Measurements from ENCODE around the gene APH1B. TPM values are rescaled to one million over a fixed set of nuclear protein-coding genes. Genes with fewer than 3 reads are reported as not detected.

The APH1B gene
- total RNA-seq, 2 experiments from 2014 or later: 10.1 to 10.6 TPM

- Mint-ChIP-seq H3K9me3 (no peaks in the 10 kb centered on the region), H3K36me3 (ENCODE audit: low read depth) (peaks cover 61% of the 10 kb centered on the region), H3K27me3 (no peaks in the 10 kb centered on the region), H3K4me3 (no peak overlapping the region), H3K27ac (peak overlapping the region; percentile 19), H3K4me1 (peaks cover 4% of the 10 kb centered on the region)
- POLR2A ChIA-PET: interaction anchor here (1.4 kb wide), 1 partner anchor 18 kb away, joined by 3 read pairs; no protein-coding TSS in a partner anchor
- CTCF ChIA-PET: no interaction called here
- no peak for DNase-seq
Measured at GRCh38 chr15:63256433-63257274, 20.8 kb upstream of the APH1B start.

- H3K4me3 Mint-ChIP-seq: no peak overlapping the region
- CTCF ChIA-PET: no interaction called here
- no peaks in the 10 kb centered on the region for H3K27me3 Mint-ChIP-seq
- peaks cover 4% of the 10 kb centered on the region for H3K4me1 Mint-ChIP-seq
- H3K36me3 Mint-ChIP-seq (ENCODE audit: low read depth): peaks cover 69% of the 10 kb centered on the region
- POLR2A ChIA-PET: no interaction called here
- H3K27ac Mint-ChIP-seq: no peak overlapping the region
- no peaks in the 10 kb centered on the region for H3K9me3 Mint-ChIP-seq
- no peak for DNase-seq
Measured at GRCh38 chr15:63258658-63259057, 18.7 kb upstream of the APH1B start.

GRCh38 chr15:63260791-63261190, 16.6 kb upstream of the APH1B start:
- DNase-seq: no peak
- CTCF ChIA-PET: interaction anchor here (1.0 to 1.6 kb wide), 3 partner anchors 30 to 103 kb away, joined by 3 to 4 read pairs (median 3); partner anchors contain the start of gene RPS27L
- Mint-ChIP-seq H3K36me3 (ENCODE audit: low read depth) (peaks cover 71% of the 10 kb centered on the region), H3K9me3 (no peaks in the 10 kb centered on the region), H3K4me1 (no peaks in the 10 kb centered on the region), H3K27me3 (no peaks in the 10 kb centered on the region), H3K27ac (no peak overlapping the region), H3K4me3 (no peak overlapping the region)
- POLR2A ChIA-PET: interaction anchor here (0.6 to 1.6 kb wide), 4 partner anchors 13 to 66 kb away, joined by 3 to 5 read pairs (median 3); no protein-coding TSS in a partner anchor

DNA sequence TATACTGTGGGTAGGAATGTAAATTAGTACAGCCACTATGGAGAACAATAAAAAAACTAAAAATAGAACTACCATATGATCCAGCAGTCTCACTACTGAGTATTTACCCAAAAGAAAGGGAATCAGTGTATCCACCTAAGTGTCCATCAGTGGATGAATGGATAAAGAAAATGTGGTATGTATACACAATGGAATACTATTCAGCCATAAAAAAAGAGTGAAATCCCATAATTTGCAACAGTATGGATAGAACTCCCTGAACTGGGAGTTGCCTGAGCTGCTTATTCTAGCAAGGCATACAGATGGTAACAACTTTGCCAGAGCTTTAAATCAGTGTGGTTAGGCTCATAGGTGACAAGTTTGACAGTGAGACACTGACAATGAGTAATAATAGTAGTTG, 16.1 kb upstream of the APH1B start:
- Mint-ChIP-seq H3K9me3 (no peaks in the 10 kb centered on the region), H3K36me3 (ENCODE audit: low read depth) (peaks cover 66% of the 10 kb centered on the region), H3K4me3 (no peak overlapping the region), H3K4me1 (no peaks in the 10 kb centered on the region), H3K27ac (no peak overlapping the region), H3K27me3 (no peaks in the 10 kb centered on the region)
- CTCF ChIA-PET: interaction anchor here (1.2 kb wide), 1 partner anchor 104 kb away, joined by 3 read pairs; the partner anchor contains the start of gene RPS27L
- no peak for DNase-seq
- POLR2A ChIA-PET: interaction anchor here (0.6 to 1.6 kb wide), 4 partner anchors 14 to 67 kb away, joined by 3 to 4 read pairs (median 3); no protein-coding TSS in a partner anchor

DNA sequence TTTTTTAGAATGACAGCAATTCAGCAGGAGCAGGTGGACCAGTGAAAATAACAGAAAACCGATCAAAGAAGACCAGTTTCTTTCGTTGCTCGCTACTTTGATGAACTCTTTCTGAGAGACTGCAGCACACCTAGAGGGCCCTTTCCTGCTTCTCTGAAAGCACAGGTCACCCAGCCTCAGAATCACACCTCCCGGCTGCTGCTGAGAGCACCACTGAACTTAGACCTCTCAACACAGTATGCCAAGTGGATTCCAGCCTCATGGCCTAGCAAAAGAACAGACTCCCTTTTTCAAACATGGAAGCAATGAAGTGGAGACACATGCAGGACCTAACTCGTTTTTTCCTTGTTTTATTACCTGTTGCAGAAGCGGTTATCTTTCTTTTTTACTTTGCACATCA, 13.9 kb upstream of the APH1B start:
- DNase-seq: no peak
- Mint-ChIP-seq H3K4me3 (no peak overlapping the region), H3K27me3 (no peaks in the 10 kb centered on the region), H3K36me3 (ENCODE audit: low read depth) (peaks cover 67% of the 10 kb centered on the region), H3K9me3 (no peaks in the 10 kb centered on the region), H3K4me1 (no peaks in the 10 kb centered on the region), H3K27ac (no peak overlapping the region)
- POLR2A ChIA-PET: no interaction called here
- CTCF ChIA-PET: no interaction called here

DNA sequence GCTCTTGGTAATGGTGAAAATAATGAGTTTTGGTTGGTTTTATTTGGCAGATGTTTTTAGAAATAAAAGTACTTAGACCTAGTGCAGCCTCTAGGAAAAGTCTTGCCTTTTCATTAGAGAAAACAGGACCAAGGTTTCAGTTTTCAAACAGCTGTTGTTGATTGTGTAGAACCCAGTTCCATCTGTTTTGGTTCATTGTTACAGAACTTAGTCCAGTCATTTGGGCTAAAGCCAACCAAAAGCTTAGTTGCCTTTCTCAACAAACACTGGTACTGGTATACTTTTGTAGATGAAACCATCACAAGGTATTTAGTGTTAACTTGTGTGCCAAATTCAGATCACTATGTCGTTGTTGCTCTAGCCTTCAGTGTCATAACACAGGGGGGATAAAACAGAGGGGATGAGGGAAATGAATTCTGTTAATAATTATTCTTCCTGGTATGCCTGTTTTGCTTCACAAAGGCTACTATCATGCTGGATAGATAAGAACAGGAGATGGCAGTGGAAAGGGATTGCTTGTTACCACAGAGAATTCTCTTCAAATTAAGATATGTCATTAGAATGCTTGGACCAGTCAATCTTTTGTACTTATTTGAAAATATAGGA, 12.6 kb upstream of the APH1B start:
- no peaks in the 10 kb centered on the region for H3K9me3 Mint-ChIP-seq
- no peak for DNase-seq
- H3K36me3 Mint-ChIP-seq (ENCODE audit: low read depth): peaks cover 68% of the 10 kb centered on the region
- peaks cover 3% of the 10 kb centered on the region for H3K4me1 Mint-ChIP-seq
- H3K4me3 Mint-ChIP-seq: no peak overlapping the region
- POLR2A ChIA-PET: interaction anchor here (0.8 to 0.9 kb wide), 2 partner anchors 12 to 99 kb away, joined by 3 to 4 read pairs; partner anchors contain the start of gene APH1B
- no peaks in the 10 kb centered on the region for H3K27me3 Mint-ChIP-seq
- H3K27ac Mint-ChIP-seq: no peak overlapping the region
- CTCF ChIA-PET: no interaction called here

DNA sequence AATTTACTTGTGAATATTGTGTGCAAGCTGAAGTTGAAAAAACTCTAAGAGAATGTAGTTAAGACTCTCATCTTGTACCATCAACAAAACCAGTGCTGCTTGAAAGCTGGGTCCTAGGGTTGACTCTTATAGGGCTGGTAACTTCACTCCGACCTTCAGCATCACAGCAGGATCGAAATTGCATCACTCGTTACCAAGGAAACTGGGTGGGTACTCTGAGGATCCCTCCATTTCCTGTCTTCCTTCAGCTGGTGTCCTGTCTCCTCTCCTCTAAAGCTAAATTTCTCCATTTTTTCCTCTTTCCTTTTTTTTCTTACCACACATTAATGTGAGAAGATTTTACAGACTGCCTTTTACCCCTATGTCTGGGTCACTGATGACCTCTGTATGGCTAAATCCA, 3.0 kb upstream of the APH1B start:
- peaks cover 17% of the 10 kb centered on the region for H3K36me3 Mint-ChIP-seq (ENCODE audit: low read depth)
- H3K4me3 Mint-ChIP-seq: no peak overlapping the region
- H3K9me3 Mint-ChIP-seq: no peaks in the 10 kb centered on the region
- H3K27ac Mint-ChIP-seq: peak overlapping the region; percentile 51
- no peaks in the 10 kb centered on the region for H3K27me3 Mint-ChIP-seq
- ChIA-PET POLR2A (interaction anchor here (0.7 to 1.5 kb wide), 2 partner anchors 63 to 84 kb away, joined by 4 read pairs; no protein-coding TSS in a partner anchor), CTCF (interaction anchor here (0.6 to 1.4 kb wide), 4 partner anchors 83 to 1210 kb away, joined by 3 to 4 read pairs (median 3); no protein-coding TSS in a partner anchor)
- H3K4me1 Mint-ChIP-seq: peaks cover 38% of the 10 kb centered on the region
- DNase-seq: no peak

DNA sequence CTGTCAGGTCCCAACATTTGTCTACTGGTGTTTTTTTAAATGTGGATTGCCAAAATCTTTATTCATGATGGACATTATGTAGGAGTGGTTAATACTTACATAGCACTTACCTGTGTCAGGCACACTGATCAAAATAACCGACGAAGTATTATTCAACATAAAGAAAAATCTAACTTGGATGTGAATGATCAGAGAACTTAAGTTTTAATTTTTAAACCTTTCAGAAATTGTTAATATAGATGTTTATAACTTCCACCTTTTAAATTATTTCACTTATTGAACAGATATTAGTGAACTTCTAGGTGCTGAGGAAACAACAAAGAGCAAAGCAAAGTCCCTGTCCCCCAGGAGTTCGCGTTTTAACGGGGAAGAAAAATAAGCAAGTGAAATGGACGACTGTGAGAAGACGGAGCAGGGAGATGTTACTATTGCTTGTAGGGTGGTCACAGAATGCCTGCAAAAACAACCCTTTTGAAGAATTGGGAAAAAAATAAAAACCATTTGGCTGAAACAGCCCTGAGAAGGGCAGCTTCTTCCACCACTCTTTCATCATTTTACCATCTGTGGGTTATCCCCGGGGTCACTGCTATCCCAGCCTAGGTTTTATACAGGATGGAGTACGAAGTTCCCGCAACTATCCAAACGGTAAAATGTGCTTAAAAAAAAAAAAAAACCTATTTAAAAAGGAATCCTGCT, 915 bp upstream of the APH1B start:
- Mint-ChIP-seq H3K27ac (no peak overlapping the region), H3K4me3 (peak overlapping the region; percentile 81), H3K27me3 (no peaks in the 10 kb centered on the region), H3K4me1 (peaks cover 38% of the 10 kb centered on the region), H3K36me3 (ENCODE audit: low read depth) (peaks cover 3% of the 10 kb centered on the region), H3K9me3 (no peaks in the 10 kb centered on the region)
- ChIA-PET CTCF (interaction anchor here (0.7 to 1.1 kb wide), 3 partner anchors 44 to 120 kb away, joined by 3 to 5 read pairs (median 3); no protein-coding TSS in a partner anchor), POLR2A (interaction anchor here (0.7 to 3.8 kb wide), 8 partner anchors 9 to 211 kb away, joined by 3 to 18 read pairs (median 4); partner anchors contain the start of gene RPS27L)
- DNase-seq: no peak

GRCh38 chr15:63277893-63278456, 570 bp downstream of the APH1B start:
- Mint-ChIP-seq H3K36me3 (ENCODE audit: low read depth) (no peaks in the 10 kb centered on the region), H3K4me3 (peak overlapping the region; percentile 70)
- POLR2A ChIA-PET: interaction anchor here (0.6 to 3.8 kb wide), 5 partner anchors 13 to 170 kb away, joined by 3 to 18 read pairs (median 3); partner anchors contain the start of gene RPS27L

DNA sequence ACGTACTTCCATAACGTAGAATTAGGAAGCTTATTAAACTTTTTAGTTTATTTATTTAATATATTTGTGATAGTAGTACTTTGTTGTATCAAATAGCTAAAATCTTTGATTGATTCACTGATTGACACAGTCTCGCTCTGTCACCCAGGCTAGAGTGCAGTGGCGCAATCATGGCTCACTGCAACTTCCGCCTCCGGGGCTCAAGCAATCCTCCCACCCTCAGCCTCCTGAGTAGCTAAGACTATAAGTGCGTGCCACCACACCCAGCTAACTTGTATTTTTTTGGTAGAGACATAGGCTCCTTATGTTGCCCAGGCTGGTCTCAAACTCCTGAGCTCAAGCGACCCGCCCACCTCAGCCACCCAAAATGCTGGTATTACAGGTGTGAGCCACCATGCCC, 5.7 kb downstream of the APH1B start:
- DNase-seq: no peak
- H3K36me3 Mint-ChIP-seq (ENCODE audit: low read depth): peaks cover 5% of the 10 kb centered on the region
- ChIA-PET CTCF (interaction anchor here (1.7 kb wide), 1 partner anchor 117 kb away, joined by 3 read pairs; no protein-coding TSS in a partner anchor), POLR2A (no interaction called here)
- H3K27ac Mint-ChIP-seq: no peak overlapping the region
- H3K9me3 Mint-ChIP-seq: no peaks in the 10 kb centered on the region
- peaks cover 8% of the 10 kb centered on the region for H3K4me1 Mint-ChIP-seq
- H3K27me3 Mint-ChIP-seq: no peaks in the 10 kb centered on the region
- no peak overlapping the region for H3K4me3 Mint-ChIP-seq

More at GRCh38 chr15:63277893-63278456, 570 bp downstream of the APH1B start:
- H3K4me1 Mint-ChIP-seq: peaks cover 35% of the 10 kb centered on the region
- DNase-seq: no peak
- peak overlapping the region; percentile 47 for H3K27ac Mint-ChIP-seq
- CTCF ChIA-PET: interaction anchor here (1.2 to 1.5 kb wide), 2 partner anchors 13 to 127 kb away, joined by 4 to 5 read pairs; no protein-coding TSS in a partner anchor
- no peaks in the 10 kb centered on the region for H3K27me3 Mint-ChIP-seq
- H3K9me3 Mint-ChIP-seq: no peaks in the 10 kb centered on the region

- ChIA-PET CTCF (interaction anchor here (0.7 kb wide), 1 partner anchor 127 kb away, joined by 3 read pairs; no protein-coding TSS in a partner anchor), POLR2A (no interaction called here)
- H3K4me1 Mint-ChIP-seq: peaks cover 7% of the 10 kb centered on the region
- peaks cover 5% of the 10 kb centered on the region for H3K36me3 Mint-ChIP-seq (ENCODE audit: low read depth)
- H3K9me3 Mint-ChIP-seq: no peaks in the 10 kb centered on the region
- H3K4me3 Mint-ChIP-seq: no peak overlapping the region
- H3K27ac Mint-ChIP-seq: no peak overlapping the region
- no peak for DNase-seq
- no peaks in the 10 kb centered on the region for H3K27me3 Mint-ChIP-seq
Measured at GRCh38 chr15:63284335-63284734, 6.9 kb downstream of the APH1B start.

DNA sequence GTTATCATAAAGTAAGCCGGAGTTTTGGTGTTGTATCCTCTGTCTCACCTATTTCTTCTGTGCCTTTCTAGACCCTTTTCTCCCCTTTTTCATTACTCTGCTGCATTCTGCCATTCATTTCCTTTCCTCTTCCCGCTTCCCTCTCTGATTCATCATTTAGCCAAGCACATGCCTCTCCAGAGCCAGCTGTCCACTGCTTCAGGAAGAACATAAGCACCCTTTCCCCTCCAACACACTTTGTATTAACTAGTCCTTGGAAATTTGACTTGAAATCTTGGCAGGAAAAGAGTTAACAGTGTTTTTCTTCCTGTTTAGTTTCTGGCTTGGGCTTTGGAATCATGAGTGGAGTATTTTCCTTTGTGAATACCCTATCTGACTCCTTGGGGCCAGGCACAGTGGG, 9.7 kb downstream of the APH1B start:
- Mint-ChIP-seq H3K9me3 (no peaks in the 10 kb centered on the region), H3K4me3 (no peak overlapping the region), H3K27ac (no peak overlapping the region), H3K4me1 (peaks cover 7% of the 10 kb centered on the region), H3K27me3 (no peaks in the 10 kb centered on the region), H3K36me3 (ENCODE audit: low read depth) (peaks cover 5% of the 10 kb centered on the region)
- ChIA-PET POLR2A (interaction anchor here (1.0 kb wide), 1 partner anchor 130 kb away, joined by 4 read pairs; the partner anchor contains the start of gene RPS27L), CTCF (interaction anchor here (5.5 kb wide), 1 partner anchor 114 kb away, joined by 31 read pairs; no protein-coding TSS in a partner anchor)
- DNase-seq: no peak
